HG03457 (cell line): ENCODE results near the gene KLHL5.

Experiments
- ATAC-seq: cut with Tn5 transposase; IDR thresholded peaks from one replicate; pipeline ENCODE4 v1.9.1; 2021; ENCODE audit warnings: moderate number of reproducible peaks; ENCODE audit not compliant: unreplicated experiment

KLHL5 gene

GRCh38 chr4:39043058-39043860, 18.8 kb upstream of the KLHL5 start:
- no peak for ATAC-seq

- no peak for ATAC-seq
These were observed 18.1 kb upstream of the KLHL5 start for GRCh38 chr4:39043861-39044363.

GRCh38 chr4:39044364-39044955, 17.6 kb upstream of the KLHL5 start:
- peak; percentile 53 for ATAC-seq

GRCh38 chr4:39044956-39045826, 16.8 kb upstream of the KLHL5 start:
- ATAC-seq, result peak; percentile 12

- ATAC-seq, result no peak
These were observed 16.2 kb upstream of the KLHL5 start for GRCh38 chr4:39045827-39046221.

- no peak for ATAC-seq
These were observed 15.8 kb upstream of the KLHL5 start for GRCh38 chr4:39046249-39046648.

GRCh38 chr4:39047681-39048080, 14.4 kb upstream of the KLHL5 start:
- no peak for ATAC-seq

- no peak for ATAC-seq
These were observed 13.7 kb upstream of the KLHL5 start for GRCh38 chr4:39048311-39048710.

GRCh38 chr4:39050590-39050989, 11.4 kb upstream of the KLHL5 start:
- no peak for ATAC-seq

GRCh38 chr4:39051492-39051891, 10.5 kb upstream of the KLHL5 start:
- no peak for ATAC-seq

- no peak for ATAC-seq
These were observed 8.0 kb upstream of the KLHL5 start for GRCh38 chr4:39053983-39054382.

GRCh38 chr4:39054497-39054896, 7.5 kb upstream of the KLHL5 start:
- no peak for ATAC-seq

- no peak for ATAC-seq
These were observed 6.0 kb upstream of the KLHL5 start for GRCh38 chr4:39056023-39056422.

GRCh38 chr4:39061457-39061856, 575 bp upstream of the KLHL5 start:
- no peak for ATAC-seq

GRCh38 chr4:39062770-39063097, 702 bp downstream of the KLHL5 start:
- ATAC-seq, result no peak

- no peak for ATAC-seq
These were observed 1.4 kb downstream of the KLHL5 start for GRCh38 chr4:39063430-39063829.

- ATAC-seq, result no peak
These were observed 4.3 kb downstream of the KLHL5 start for GRCh38 chr4:39066371-39066770.

GRCh38 chr4:39067031-39067430, 5.0 kb downstream of the KLHL5 start:
- no peak for ATAC-seq

GRCh38 chr4:39067451-39067850, 5.4 kb downstream of the KLHL5 start:
- ATAC-seq, result no peak

GRCh38 chr4:39068907-39069306, 6.9 kb downstream of the KLHL5 start:
- no peak for ATAC-seq

GRCh38 chr4:39078829-39079228, 16.8 kb downstream of the KLHL5 start:
- no peak for ATAC-seq

- ATAC-seq, result no peak
These were observed 21.1 kb downstream of the KLHL5 start for GRCh38 chr4:39083164-39083563.
